SK-N-DZ (cell line): ENCODE results near the gene RIPPLY2.

Source experiments
- DNase-seq: peaks from one replicate; pipeline ENCODE4 v3.0.0-alpha.2; 2015; ENCODE audit warnings: low spot score

Gene RIPPLY2

GRCh38 chr6:83905648-83906047, 52.5 kb downstream of the RIPPLY2 start:
- DNase-seq, result no peak
